GM19328 (cell line): Measurements from ENCODE around the gene HSD11B2.

Experiments
- ATAC-seq: cut with Tn5 transposase; IDR thresholded peaks from one replicate; pipeline ENCODE4 v1.9.1; 2021; ENCODE audit warnings: mild to moderate bottlenecking, moderate library complexity; ENCODE audit not compliant: unreplicated experiment

The HSD11B2 gene

DNA sequence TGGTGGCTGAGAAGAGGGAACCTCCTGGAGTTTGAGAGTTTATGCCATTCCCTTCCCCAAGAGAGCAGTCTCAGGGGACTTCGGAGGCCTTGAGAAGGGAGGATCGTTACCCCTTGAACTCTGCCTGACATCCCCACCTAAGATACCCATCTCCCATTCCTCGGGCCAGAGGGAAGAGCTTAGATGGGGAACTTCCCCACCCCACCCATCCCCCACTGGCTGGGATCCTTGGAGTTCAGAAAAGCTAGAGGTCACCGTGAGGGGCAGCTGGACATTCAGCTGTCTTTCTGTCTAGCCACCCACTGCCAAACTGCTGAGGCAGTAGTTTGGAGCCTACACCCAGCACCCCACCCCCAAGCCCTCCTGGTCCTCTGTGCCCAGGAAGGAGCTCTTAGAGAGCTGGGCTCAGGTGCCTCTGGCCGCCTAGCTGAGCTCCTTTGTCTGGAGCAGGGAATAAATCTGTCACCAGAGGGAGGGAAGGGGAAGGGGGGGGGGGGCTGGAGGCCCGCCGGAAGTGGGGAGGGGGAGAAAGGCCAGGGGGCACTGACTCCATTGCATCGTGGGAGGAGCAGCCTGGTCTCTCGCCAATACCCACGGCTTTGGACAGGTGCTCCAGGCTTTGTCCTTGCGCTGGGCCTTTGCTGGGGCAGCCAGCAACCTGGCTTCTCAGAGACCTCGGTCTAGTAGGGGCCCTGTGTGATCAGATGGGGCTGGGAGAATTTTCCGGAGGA is 1.0 kb downstream of the HSD11B2 start:
- no peak for ATAC-seq

DNA sequence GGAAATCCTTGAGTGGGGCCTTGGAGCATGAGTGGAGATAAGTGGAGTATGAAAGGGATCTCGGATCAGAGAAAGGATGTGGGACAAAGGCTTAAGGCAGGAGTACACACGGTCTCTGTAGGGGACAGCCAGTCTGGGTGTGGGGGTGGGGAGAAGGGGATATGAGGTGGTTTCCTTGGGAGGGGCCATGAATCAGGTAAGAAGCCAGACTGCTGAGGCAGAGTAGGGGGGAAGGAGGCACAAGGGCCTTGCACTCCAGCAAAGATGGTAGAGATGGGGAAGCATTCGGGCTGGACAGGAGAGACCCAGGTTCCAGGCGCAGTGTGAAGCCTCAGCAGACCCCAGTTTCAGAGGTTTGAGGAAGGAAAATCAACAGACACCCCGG is 1.6 kb downstream of the HSD11B2 start:
- no peak for ATAC-seq

- ATAC-seq, result no peak
Observed at GRCh38 chr16:67433131-67433719, 2.3 kb downstream of the HSD11B2 start.

GRCh38 chr16:67435758-67436164 is 4.8 kb downstream of the HSD11B2 start:
- no peak for ATAC-seq

GRCh38 chr16:67436640-67437193 is 5.8 kb downstream of the HSD11B2 start:
- no peak for ATAC-seq

DNA sequence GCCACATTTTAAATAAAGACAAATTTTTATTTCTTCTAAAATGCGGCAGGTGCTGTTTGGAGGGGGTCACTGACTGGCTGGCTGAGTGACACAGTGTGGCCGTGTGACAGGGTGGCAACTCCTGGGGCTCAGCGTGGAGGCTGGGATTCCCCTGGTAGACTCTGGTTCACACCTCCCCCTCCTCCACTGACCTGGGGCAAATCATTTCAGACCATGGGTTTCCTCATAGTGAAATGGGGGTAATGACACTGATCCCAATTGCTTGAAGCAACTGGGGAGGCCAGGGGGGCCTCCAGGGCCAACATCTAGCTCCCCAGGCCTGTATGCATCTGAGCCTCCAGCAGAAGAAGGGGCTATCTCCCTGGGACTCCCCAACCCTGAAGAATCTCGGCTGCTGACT is 6.6 kb downstream of the HSD11B2 start:
- ATAC-seq, result no peak

GRCh38 chr16:67438098-67438791 is 7.3 kb downstream of the HSD11B2 start:
- no peak for ATAC-seq

GRCh38 chr16:67438824-67439393 is 8.0 kb downstream of the HSD11B2 start:
- ATAC-seq, result no peak

- no peak for ATAC-seq
Observed at GRCh38 chr16:67441271-67441753, 10.4 kb downstream of the HSD11B2 start.

DNA sequence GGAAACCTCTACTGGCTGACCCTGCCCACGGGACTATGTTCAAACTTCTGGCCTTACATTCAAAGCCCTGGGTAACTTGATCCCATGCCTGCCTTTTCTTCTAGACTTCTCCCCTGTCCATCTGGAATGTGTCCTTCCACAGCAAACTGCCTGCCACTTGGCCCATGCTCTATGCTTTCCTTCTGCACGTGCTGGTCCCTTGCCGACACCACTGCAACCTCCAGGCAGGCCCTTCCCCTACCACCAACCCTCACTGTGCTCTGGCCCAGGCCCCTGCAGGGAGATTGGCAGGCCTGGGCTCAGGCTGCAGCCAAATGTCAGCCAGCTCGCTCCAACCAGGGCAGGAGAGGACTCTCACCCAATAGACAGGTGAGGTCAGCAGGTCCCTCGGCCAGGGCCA is 11.0 kb downstream of the HSD11B2 start:
- no peak for ATAC-seq

DNA sequence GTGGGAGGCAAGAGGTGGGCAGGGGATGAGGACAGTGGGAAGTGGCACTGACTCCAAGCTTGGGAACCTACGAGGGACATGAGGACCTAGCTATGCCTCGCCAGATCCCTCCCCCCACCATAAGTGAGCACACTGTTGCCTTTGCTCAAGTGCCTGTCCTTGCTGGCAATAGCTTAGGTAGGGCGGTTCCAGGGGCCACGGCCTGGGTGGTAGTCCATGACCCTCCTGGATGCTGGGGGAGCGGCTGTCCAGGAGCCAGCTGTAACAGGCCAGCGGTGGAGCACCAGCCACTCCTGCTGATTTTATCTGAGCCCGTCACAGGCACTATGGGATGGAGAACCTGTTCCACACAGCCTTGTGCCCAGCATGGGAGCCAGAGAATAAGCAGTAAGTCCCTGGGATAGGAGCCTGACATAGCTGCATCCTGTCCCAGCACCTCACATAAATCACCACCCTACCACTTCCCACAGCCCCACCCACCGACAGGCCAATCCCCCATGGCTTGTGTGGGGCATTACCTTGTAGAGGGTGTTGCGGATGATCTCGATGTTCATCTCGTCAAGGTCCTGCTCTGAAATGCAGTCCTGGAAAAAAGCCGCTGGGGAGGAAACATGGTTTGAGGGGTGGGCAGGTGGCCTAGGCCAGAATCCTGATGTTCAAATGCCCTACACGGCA is 11.8 kb downstream of the HSD11B2 start:
- no peak for ATAC-seq

DNA sequence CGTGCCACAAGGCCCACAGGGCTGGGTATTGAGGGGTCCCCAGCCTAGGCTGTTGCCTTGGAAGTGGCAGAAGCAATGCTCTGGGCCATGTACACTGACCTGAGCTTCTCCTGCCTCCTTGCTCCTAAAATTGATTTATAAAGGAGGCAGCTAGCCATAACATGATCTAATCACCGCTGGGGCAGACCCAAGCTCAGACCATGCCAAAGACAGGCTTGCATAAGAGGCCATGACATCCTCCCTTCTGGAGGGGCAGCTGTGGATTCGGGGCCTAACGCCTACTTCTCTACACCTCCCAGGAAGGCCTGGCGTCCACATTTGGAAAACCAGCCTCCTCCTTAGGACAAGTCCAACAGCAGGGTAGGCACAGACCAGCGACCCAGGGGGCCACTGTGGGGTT is 12.3 kb downstream of the HSD11B2 start:
- no peak for ATAC-seq

DNA sequence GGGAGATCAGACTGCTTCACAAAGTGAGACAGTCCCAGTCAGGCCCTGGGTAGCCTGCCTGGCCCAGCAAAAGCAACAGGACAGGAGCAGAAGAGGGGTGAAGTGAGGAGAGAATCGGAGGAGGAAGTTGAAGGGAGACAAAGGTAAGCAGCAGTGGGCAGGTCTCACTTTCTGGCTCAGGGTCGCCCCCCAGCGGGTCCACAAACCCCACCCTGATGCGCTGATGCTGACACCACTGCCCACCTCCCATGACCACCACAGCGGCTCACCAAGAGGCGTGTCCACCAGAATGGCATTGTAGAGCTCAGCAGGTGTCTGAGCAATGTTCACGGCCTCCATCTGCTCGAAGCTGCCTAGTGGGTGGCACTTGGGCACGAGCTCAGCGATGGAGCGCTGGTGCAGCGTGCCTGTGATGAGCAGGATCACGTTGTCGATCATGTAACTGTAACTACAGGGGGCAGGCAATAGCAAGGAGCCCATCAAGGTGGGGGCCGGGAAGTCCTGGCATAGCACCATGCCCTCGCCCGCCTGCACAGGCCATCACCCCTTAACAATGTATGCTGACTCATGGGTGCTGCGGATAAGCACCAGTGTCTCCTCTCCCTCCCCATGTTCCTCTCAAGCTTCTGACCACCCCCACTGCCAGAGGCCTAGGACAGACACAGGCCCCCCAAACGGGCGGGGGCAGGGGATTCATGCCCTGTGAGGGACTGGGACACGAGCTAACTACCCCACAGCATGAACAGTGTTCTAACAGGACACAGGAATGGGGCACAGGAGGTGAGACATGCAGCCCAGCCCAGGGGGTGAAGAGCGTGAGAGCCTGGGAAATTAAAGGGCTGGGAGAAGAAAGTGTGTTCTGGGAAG is 13.6 kb downstream of the HSD11B2 start:
- no peak for ATAC-seq

- ATAC-seq, result no peak
Observed at GRCh38 chr16:67445126-67445426, 14.2 kb downstream of the HSD11B2 start.

DNA sequence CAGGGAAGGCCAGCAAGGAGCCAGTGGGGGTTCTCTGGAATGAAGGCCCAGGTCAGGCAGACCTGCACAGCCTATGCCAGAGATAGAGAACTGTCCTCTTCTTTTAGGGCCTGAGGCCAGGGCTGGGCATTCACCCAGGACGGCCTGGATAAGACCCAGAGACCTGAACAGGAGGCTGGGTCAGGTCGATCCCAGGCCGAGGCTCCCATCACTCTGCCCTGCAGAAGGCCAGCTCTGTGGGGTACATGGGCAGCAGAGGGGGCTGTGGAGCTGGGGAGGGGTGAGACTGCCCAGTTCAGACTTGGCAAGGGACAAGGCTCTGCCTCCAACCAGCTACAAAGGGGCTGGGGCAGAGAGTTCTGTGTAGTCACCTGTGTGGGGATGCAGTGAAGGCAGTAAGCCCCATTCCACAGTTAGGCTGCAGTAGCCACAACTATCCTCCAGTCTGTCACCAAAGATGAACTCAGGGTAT is 14.6 kb downstream of the HSD11B2 start:
- no peak for ATAC-seq

GRCh38 chr16:67445913-67446907 is 15.3 kb downstream of the HSD11B2 start:
- ATAC-seq, result no peak

DNA sequence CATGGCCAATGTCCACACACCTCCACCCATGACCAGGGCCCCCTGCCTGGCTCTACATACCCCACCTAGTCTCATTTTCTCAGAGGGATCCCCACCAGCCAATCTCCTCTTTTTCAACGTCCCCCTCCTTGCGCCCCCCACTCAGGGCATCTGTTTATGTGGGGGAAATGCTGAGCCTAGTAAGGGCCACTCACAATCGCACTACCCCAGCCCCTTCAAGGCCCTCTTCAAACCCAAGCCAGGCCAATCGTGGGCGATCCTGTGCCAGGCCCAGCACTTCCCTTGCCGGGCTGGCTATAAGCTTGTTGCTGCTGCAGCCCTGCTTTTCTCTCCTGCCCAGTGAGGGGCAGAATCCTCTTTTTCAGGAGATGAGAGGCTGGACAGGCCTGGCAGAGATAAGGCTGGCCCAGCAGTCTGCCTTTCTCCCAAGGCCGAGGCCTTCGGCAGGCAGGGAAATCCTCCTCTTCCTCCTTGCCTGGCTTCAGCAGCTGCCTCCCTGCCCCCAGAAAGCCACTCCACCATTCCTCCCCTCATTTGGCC is 16.1 kb downstream of the HSD11B2 start:
- ATAC-seq, result no peak

DNA sequence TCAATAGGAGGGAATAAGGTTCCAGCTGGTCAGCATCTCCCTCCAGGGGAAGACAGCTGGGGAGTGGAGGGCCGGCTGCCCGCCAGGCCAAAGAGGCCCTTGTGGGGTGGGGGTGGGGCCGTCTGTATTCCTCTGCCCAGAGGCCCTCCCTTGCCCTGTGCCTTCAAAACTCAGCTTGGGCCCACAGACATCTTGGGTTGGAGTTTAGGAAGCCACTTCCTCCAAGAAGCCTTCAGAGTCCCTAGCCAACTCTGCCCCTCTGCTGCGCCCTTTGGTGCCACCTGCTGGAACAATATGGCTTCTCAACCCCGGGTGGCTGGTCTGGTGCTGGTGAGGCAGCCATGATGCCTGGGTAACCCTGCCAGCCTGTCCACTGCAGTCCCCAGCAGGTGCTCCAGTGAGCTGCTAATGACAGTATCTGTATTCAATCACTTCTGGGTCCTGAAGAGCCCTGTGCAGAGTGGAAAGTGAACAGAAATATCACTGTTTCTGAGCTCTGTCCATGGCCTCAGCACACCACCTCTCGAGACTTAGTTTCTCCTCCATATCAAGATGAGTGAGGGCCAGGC is 16.7 kb downstream of the HSD11B2 start:
- no peak for ATAC-seq
